GM21423 (cell line): ENCODE data around the gene KAZN.

Source experiments
- ATAC-seq: cut with Tn5 transposase; IDR thresholded peaks from one replicate; pipeline ENCODE4 v1.9.1; 2021; ENCODE audit warnings: mild to moderate bottlenecking, moderate library complexity; ENCODE audit not compliant: unreplicated experiment

KAZN gene

DNA sequence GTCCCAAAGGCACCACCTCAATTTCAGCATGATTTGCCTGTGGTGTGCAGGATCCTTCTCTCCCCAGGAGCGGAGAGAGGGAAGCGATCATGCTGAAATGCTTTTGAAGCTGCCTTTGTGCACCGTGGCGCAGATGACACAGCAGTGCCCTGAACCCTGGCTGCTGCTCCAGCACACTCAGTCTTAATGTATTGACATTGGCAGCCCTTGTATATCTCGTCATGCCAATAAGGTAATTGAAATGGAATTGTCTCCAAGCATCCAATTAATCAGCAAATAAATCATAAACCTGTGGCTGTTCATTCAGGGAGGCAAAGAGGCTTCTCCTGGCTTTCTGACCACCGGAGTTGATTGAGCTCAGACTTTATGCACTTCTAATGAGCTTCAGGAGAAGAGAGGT is 139.8 kb downstream of the KAZN start:
- no peak for ATAC-seq

DNA sequence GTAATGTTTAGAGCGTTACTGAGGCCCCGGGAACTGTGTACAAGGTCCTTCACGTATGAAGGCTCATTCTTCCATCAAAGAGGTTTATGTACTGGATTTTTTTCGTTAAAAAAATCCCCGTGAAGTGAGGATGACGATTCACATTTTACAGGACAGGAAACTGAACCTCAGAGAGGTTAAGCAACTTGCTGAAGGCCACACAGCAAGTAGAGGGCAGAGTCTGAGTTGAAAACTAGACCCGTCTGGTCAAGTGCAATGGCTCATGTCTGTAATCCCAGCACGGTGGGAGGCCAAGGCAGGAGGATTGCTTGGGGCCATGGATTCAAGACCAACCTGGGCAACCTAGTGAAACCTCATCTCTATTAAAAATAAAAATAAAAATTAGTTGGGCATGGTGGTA is 140.2 kb downstream of the KAZN start:
- ATAC-seq, result no peak

DNA sequence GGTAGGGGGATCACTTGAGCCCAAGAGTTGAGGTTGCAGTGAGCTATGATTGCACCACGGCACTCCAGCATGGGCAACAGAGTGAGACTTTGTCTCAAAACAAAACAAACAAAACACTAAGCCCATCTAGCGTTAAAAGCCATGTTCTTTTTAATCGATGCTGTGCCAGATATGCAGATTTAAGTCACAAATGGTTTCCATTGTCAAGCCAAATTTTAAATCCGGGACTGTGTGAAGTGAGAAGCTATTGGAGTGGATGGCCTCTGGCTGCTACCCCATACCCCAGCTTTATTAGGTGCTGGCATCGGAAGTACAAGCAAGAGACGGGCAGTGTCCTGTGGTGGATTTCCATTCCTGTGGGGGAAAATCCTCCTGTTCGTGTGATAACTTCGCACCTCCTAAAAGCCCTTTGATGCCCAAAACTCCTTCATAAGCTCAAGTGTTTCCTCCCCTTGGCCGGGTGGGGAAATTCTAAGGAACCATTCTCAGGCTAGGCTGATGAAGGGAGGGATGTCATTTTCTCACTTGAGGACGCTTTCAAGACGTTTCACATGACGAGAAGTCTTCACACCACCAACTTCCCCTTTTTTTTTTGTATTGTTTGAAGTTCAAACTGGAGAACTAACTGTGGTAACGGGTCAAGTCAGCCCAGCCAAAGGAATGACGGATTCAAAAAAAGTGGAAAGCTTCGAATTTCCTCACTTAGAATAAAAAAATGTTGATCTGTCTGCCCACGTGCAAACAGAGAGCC is 140.8 kb downstream of the KAZN start:
- ATAC-seq, result no peak

DNA sequence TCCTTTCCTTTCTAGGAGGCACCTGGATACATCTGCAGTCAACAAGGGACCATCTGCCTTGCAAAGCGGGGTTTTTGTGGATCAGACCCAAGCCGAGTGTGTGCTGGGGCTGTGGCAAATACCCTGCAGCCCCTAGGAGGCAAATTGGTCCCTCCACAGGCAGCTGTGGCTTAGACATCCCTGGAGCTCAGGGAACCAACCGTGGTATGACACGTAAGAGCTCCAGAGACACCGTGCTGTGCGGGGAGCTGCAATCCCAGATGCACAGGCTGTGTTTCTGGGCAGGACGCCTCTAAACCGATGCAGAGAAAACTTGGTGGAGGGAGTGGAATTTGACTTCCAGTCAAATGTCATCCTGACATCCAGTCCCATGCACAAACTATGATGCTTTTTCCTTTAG is 141.5 kb downstream of the KAZN start:
- ATAC-seq, result no peak

DNA sequence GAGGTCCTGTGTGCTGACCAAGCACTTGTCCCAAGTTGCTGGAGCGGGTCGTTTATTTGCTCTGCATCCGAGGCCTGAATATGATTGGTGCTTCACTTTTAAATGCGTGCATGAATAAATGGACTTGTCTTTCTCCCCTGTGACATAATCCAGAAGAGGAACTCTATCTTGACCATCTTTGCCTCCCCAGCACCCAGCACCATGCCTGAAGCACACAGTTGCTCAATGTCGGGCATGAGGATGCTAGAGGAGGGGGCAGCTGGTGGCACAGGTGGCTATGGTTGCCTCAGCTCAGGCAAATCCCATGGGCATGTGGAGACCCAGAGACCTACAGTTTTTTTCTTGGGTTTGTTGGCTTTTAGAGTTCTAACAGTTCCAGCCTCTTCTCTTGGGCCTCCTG is 142.6 kb downstream of the KAZN start:
- ATAC-seq, result no peak

DNA sequence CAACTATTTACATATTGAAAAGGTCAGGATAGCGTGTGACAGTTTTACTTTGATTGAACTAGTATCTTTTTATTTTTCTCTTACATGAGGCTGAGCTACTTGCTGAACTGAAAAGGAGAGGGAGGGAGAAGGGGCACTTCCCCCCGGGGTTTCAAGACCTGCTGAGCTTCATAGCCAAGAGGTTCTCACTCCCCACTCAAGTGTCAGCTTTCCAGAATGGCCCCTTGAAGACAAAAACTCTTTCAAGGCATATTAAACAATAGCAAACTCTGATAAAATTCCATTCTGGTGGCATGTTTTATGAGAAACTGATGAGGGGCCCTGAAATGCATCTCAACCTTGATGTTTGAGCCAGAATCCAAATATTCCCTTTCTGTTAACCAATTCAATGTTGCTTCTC is 143.0 kb downstream of the KAZN start:
- ATAC-seq, result no peak

DNA sequence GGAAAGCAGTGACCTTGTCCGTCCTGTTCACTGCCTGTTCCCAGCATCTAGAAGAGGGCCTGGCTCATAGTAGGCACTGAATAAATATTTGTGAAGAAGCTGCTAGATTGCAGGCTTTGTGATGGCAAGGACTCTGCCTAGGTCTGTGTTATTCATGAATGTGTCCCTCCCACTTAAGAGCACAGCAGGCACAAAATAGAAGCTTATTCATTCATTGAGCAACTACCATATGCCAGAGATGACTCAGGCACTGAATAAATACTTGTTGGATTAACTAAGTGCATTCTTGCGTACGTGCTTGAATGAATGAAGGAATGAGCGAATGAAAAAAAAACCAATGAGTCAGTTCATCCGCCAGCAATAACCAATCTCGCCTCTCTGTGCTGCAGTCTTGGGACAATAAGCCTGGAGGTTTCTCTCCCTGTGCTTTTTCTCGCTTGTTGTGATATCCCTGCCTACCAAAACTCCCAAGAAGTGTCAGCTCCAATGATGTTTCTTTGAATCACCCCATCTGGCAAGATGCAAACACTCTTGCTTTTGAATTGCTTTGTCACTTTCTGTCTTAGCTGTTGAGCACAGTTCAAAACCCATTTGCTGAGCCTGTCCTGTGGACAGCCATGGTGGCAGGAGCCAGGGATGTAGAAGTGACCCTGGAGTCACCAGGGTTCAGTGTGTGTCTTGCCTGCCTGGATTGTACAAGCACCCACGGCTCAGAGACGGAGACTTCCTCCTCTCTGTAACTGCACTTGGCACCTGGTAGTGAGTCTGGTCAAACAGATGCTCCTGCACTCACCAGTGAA is 143.9 kb downstream of the KAZN start:
- ATAC-seq, result no peak

DNA sequence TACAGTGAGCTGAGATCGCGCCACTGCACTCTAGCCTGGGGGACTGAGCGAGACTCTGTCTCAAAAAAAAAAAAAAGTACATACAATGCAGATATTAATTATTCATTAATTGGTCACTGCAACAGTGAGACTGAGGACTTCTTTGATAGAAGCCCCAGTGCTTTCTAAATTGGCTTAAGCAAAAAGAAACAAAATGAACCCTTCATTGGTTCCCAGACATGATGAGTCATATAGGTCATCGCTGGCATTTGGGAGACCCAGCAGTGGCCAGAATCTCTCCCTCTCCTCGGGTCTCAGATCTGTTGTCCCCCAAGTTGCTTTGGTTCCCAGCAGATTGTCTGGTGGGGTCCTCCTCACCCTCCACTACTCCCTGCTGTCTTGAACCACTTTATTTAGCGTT is 144.9 kb downstream of the KAZN start:
- no peak for ATAC-seq

DNA sequence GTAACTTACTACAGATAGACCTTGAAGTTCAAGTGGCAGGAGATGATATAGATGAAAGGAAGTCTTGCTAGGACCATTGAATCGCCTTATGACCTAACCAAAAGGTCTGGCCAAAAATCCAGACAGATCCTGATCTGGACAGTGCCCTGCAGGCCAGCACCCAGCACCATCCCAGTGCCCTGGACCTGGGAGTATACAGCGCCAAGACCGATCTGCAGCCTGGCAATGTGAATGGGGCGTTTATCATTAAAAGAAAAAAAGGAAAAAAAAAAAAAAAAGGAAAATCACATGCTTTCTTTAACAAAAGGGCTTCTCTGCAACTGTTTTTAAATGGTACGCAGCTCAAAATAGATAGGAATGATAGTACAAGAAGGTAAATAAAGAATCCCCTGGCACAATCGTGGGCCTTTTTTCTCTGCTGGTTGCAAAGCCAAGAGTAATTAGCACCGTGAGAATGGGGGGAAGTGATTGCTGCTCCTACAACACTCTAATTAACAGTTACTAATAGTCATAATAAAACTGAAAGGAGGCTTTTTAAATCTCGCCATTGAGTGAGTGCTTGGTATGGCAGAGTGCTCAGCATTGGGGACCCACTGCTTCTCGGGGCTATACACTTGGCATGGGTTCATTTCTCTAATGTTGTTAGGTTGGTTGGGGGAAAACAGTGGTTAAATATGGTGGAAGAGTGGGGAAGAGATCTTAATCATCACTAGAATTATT is 146.7 kb downstream of the KAZN start:
- ATAC-seq, result no peak

DNA sequence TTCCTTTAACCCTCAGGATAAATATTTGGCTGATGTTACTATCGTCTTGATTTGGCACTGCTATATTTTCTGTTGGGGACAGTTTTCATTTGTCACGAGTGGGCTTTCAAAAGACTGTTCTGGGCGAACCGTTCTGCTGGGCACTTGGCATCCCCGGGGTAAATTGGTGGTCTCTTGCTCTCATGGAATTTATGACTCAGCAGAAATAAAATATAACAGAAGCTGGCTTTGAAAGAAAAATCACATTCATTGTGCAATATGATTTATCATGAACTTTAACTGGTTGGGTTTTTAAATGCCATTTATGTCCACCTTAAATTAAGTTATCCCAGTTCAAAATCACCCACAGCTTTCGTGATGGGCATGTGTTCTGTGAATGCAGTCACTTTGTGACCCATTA is 147.3 kb downstream of the KAZN start:
- ATAC-seq, result no peak

DNA sequence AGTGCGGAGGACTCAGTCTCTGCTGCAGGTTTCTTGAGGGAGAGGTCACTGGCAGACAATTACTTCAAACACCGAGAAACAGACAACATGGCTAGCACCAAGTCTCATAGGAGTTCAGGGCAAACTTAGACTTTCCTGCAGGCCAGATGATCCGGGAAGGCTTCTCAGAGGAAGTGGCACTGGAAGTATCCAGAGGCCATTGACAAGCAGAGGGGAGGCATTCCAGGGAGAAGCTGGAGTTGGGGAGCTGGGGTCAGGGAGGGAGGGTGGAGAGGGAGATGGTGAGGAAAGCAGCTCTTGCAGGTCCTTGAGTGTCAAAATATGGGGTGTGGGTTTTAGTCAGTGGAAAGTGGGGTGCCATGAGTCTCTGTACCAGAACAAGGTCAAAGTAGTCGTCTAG is 147.9 kb downstream of the KAZN start:
- ATAC-seq, result no peak

DNA sequence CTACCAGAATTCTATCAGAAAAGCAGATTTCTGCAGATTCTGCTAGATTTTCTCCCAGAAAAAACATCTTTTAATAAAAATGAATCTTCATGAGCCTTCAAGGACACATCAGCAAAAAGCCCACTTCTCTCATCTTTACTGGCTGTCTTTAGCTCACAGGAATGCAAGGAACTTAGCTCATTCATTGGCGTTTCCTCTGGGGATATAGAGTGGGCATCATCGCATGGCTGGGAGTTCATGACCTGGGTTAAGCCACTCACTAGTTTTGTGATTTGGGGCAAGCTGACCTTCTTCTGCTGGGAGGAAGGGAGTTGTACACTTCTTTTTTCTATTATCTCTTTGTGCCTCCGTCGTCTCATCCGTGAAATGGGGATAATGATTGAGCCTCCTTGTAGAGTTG is 149.7 kb downstream of the KAZN start:
- no peak for ATAC-seq

DNA sequence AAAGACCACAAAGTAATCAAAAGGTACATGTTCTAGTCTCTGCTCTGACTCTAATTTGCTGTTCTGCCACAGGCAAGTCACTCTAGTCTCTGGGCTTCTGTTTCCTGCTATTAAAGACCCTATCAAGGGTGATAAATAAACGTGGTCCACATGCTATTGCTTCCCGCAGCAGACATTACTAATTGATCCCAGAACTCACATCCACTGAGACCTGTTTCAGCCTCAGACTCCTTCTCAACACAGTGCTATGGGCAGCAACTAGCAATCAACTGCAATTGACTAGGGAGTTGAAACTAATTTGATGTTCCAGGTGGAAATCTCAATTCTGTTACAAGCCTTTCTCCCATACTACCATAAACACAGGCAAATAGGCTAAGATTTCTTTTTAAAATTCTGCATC is 150.5 kb downstream of the KAZN start:
- ATAC-seq, result no peak

DNA sequence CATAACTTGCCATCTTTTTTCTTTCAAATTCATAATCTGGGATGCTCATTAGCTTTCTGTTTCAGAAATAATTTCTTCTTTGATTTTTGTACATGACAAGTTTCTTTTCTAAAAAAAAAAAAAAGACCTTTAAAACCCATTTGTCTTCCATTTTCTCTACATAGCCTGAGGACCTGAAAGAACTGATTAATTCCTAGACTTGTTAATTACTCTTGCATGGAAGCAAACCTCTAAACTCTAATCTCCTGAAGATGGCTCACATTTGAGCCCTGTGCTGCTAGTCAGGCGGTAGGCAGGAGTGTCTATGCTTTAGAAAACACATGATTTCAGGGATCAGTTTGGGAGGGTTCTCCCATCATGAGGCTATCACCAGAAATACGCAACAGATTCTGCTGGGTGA is 152.0 kb downstream of the KAZN start:
- ATAC-seq, result no peak

DNA sequence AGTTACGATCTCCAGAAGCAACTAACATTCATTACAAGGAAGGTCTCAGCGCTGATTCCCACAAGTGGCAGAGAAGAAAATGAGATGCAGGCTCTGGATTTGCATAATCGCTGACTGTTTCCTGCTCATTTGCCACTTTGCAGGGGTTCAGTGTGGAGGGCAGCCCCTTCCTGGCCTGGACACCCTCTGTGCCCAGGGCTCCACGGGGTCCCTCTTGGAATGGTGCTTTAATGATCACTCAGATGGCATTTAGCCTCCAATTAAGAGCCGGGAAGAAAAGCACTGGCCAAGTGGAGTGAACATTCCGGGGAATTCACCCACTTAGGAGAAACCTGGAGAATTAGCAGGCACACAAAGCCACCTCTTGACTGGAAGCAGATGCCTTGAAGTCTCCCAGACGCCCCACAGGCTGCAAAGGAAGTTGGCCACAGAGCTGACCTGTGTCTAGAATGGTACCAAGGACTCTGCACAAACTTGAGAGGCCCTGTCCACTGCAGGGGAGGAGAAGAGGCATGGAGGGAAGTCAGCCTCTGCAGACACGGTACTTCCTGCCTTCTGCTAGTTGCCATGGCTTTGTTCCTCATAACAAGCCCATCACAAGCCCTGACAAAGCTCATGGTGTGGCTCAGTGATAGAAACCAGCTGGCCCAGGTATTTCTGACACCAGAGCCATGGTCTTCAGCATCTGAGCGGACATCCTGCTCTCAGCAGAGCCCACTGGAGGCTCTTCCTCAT is 157.2 kb downstream of the KAZN start:
- no peak for ATAC-seq

DNA sequence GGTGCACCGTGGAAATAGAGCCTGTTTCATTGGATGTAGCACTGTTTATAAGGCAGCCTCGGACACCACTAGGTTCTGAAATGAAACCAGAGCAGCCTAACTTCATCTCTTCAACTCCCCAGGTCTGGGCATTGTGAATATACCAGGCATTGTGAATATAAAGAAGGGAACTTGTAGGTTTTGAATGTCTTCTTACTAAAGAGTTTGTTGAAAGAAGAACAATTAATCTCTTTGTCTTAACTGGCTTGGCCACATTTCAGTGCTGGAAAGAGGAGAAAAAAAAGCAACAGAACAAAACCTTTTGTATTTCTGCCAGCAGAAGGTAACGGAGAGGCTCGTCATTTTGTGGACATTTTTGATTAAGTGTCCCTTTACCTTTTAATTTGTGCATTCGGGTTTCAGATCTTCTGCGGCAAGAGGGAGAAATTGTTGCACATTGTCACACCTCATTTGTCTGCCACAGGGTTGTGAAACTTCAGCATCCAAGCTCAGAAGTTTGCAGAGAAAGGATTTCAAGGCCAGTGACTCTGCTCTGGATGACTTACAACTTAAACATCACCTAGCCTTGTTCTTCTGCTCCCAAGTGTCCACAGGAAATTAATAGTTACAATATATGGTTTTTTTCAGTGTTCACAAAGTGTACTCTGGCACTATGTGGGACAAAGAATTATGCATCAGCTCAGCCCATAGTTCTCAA is 158.3 kb downstream of the KAZN start:
- ATAC-seq, result no peak

DNA sequence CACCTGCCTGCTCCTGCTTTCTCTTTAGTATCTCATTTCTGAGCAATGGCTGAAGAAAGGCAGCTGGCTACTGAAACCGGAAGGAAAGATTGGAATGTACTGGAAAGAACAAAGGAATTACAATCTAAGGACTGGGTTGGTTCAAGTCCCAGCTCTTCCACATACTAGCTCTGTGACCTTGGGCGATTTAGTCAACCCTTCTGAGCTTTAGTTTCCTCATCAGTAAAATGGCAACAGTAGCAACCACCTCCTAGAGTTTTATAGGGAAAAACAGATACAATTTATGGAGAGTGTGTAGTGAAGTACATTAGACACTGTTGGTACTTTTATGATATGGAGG is 158.8 kb downstream of the KAZN start:
- no peak for ATAC-seq

DNA sequence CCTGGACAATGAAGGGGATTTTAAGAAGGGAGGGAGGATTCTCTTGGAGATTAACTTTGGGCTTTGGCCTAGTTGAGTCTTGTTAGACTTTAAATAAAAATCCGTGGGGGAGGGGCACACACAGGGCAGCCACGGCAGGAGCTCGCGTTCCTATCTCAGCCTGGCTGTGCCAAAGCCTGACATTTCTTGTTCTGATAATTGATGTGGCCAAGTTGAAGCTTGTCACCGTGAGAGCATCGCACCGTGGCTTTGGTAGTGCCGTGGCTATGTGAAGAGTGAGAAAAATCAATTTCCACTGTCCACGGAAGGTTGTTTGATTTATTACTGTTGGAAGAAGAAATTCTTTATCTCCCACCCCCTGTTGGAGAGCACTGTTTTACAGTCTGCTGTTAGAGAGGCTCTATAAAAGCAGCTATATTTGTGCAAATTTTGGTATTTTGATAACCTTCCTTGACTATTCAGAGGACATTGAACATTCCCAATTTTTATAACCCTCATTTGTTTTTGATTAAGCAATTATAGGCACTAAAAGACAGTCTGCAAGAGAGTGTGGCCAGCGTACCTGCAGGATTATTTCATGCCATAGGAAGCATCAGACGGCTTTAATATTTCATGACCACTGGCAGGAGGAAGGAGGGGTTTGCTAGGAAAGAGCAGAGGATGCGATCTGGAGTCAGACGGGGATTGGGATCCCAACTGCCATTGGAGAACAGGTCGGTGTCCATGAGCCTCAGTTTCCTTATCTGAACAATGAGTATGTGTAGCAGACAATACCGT is 160.7 kb downstream of the KAZN start:
- ATAC-seq, result no peak

DNA sequence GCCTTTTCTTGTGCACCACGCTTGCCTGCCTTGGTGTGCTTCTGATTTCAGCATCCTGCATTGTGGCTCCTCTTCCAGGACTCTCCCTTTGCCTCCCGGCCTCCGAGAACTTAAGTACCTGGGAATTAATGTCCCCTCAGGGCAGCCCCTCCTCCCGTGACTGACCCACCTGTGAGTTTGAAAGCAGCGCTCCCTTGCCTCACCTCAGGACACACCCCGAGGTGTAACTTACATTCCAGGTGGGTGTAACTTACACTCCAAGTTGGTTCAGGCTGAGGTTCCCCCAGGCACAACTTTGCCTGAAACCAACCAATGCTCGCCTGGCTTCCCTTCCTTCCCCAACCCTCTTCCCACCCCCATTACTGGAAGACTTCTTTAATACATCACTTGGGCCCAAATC is 161.4 kb downstream of the KAZN start:
- ATAC-seq, result no peak

DNA sequence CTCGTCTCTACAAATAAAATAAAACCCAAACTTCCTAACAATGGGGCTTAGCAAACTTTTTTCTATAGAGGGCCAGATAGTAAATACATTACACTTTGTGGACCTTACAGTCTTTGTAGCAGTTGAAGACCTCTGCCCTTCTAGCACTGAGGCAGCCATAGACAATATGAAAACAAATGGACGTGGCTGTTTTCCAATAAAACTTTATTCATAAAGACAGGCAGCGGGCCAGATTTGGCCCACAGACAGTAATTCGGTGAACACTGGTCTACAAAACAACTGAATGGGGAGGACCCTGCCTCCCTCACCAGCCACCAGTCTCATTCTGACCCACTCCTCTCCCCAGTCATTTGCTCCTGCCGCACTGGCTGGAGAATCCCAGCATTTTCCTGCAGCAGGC is 162.3 kb downstream of the KAZN start:
- ATAC-seq, result no peak
